Embryonic facial prominence (tissue), 1 donor: ENCODE data around the gene HERC6.
"Not testable (repeated sequence)": the region's sequence is repeated elsewhere in the genome, so short reads cannot be mapped to it uniquely, and the experiment has no call there.

Source experiments
- DNase-seq: peaks from one replicate; pipeline ENCODE4 v3.0.0-alpha.2; 2016; ENCODE audit errors: extremely low spot score

HERC6 gene

GRCh38 chr4:88390128-88390527, 11.5 kb downstream of the HERC6 start:
- DNase-seq: no peak

DNA sequence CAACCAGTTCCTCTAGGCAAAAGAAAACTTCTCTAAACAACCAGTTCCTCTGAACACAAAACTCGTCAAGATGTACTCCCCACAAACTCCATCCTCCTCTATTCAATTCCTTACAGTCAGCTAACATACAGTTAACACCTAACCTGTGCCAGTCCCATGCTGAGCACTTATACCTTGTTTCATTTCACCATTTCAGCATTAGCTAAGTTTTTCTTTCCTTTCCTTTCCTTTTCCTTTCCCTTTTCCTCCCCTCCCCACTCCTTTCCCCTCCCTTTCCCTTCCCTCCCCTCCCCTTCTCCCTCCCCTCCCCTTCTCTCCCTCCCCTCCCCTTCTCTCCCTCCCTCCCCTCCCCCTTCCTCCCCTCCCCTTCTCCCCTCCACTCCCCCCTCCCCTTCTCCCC, 13.1 kb downstream of the HERC6 start:
- DNase-seq: no peak

DNA sequence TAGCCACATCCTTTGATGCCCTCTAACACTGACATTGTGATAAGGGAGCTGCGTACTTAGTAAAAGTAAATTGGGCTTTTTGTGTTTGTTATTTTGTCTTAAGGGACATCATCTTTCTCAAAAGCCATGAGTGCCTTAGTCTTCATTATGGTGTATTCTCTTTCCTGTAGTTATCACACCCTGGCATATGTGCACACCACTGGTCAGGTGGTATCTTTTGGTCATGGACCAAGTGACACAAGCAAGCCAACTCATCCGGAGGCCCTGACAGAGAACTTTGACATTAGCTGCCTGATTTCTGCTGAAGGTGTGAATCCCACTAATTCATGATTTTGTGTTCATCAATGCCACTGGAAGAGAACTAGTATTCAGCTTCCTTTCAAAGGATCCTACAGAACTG, 18.0 kb downstream of the HERC6 start:
- no peak for DNase-seq

GRCh38 chr4:88398381-88398780, 19.7 kb downstream of the HERC6 start:
- DNase-seq: no peak

GRCh38 chr4:88409206-88409605, 30.6 kb downstream of the HERC6 start:
- no peak for DNase-seq

GRCh38 chr4:88409789-88410188, 31.1 kb downstream of the HERC6 start:
- no peak for DNase-seq

- no peak for DNase-seq
Observed at GRCh38 chr4:88411491-88412096, 32.9 kb downstream of the HERC6 start.

DNA sequence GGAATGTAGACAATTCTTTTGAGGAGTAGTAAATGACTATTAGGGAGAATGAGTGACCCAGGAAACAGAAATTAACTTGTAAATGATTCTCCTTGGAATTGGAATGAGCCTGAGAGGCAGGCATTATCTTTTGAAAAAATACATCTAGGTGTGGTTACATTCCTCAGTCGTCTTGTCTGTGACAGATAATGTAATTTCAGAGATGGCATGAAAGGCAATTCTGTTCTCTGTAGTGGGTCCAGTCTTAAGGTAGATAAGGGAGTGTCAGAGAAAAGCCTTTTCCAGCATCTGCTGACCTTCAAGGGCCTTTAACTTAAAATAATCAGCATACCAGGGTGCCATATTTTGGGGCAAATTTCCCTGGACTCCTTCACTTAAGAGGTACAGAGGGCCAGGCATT, 35.1 kb downstream of the HERC6 start:
- DNase-seq: no peak

- DNase-seq: no peak
Observed at GRCh38 chr4:88414755-88415154, 36.1 kb downstream of the HERC6 start.

DNA sequence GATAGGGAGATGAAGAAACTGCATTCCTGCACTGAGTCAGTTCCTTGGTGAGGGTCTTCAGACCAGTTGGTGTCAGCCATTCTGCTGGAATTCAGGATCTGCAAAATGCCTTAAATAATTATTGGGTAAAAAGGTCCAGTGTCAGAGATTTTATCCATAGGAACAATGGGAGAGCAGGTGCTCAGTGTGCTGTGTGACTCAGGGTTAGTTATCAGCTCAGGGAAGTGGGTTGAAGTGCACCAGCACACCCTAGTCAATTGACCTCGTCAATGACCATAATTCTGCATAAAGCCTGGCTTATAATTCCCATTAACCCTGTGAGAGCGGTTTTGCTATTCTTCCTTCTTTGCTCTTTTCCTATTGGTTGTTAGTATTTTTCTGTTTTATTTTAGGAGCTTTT, 37.3 kb downstream of the HERC6 start:
- DNase-seq: no peak

GRCh38 chr4:88418411-88418810, 39.8 kb downstream of the HERC6 start:
- no peak for DNase-seq

GRCh38 chr4:88419874-88420273, 41.2 kb downstream of the HERC6 start:
- DNase-seq: no peak

DNA sequence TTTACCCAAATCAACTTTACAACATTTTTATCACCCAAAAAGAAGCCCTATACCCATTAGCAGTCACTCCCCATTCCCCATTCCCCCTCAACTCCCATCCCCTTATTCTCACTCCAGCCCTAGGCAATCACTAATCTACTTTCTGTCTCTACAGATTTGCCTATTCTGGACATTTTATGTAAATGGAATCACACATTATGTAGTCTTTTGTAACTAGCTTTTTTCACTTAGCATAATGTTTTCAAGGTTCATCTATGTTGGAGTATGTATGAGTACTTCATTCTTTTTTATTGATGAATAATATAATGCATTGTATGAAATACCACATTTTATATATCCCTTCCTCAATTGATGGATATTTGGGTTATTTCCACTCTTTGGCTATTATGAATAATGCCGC, 42.2 kb downstream of the HERC6 start:
- DNase-seq: no peak

- no peak for DNase-seq
Observed at GRCh38 chr4:88422403-88422802, 43.8 kb downstream of the HERC6 start.

DNA sequence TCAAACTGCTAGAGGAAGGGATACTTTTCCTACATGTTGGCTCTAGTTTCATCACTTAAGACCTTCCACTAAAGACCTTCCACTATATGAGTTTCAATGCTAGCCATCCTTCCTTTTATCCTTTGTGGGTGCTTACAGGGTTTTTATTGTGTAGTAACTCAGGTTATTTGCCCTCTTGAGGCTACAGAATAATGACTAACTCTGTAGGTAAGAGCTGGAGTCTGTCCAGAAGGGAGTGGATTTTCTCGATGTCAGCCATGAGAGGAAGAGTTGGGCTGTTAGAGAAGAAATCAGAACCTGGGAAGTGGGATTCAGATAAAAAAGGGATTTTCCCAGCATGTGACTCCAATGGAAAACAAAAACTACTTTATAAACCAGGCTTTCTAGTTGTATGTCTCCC, 50.7 kb downstream of the HERC6 start:
- DNase-seq: no peak

DNA sequence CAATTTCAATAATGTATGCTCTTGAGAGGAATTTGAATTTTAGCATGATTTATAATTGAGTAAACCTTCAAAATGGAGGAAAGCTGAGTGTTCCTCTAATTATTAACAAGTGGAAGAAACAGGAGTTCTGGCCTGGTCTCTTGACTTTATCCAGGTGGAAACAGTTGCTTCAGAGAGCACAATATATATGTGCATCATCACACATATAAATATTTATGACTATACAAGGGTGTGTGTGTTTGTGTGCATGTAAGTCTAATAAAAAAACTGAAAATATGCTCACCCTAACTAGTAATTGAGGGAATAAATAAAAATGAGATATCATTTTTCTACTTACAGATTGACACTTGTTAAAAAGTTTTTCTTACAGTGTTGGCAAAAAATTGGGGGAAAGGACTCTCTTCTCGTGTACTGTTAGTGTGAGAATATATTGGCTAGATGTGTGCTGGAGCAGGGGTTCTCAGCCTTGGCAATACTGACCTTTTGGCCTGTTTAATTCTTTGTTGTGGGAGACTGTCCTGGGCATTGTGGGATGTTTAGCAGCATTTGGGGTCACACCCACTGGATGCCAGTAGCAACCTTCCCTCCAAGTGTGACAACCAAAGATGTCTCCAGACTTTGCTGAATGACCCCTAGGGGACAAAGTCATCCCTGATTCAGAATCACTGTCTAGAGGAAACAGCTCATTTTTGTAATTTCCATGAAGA, 57.5 kb downstream of the HERC6 start:
- no peak for DNase-seq

GRCh38 chr4:88437873-88438272, 59.2 kb downstream of the HERC6 start:
- not testable (repeated sequence) for DNase-seq

DNA sequence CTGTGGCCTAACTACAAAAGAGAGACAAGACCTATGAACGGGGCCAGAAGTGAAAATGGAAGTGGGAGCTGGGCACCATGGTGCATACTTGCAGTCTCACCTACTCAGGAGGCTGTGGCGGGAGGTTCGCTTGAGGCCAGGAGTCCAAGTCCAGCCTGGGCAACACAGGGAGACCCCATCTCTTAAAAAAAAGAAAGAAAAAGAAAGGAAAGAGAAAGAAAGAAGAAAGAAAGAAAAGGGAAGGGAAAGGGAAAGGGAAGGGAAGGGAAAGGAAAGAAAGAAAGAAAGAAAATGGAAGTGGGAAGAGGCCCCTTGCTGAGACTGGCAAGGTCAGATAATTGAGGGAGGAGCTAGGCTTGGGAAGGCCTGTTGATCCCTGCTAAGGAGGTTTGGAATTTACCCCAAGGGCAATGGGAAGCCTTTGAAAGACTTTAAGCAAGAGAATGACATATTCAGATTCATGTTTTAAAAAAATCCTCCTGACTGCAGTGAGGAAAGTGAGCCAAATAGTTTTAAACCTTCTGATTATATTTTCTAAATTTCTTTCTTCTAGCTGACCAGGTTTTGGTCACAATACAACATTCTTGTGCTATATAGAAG, 60.6 kb downstream of the HERC6 start:
- DNase-seq: no peak

DNA sequence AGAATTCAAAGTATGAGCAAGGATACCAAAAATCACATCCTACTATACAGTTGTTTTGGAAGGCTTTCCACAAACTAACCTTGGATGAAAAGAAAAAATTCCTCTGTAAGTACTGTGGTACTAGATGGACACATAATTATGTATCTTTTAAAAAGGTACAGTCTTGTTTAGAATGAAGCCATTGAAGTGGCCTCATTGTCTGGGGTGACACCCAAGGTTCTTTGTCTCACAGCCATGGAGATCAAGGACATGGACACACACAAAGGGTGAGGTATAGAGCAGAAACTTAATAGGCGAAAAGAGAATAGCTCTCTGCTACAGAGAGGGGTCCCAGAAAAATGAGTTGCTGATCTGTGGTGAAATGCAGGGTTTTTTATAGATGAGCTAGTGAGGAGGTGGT, 61.5 kb downstream of the HERC6 start:
- no peak for DNase-seq

- DNase-seq: no peak
Observed at GRCh38 chr4:88441696-88442095, 63.0 kb downstream of the HERC6 start.

DNA sequence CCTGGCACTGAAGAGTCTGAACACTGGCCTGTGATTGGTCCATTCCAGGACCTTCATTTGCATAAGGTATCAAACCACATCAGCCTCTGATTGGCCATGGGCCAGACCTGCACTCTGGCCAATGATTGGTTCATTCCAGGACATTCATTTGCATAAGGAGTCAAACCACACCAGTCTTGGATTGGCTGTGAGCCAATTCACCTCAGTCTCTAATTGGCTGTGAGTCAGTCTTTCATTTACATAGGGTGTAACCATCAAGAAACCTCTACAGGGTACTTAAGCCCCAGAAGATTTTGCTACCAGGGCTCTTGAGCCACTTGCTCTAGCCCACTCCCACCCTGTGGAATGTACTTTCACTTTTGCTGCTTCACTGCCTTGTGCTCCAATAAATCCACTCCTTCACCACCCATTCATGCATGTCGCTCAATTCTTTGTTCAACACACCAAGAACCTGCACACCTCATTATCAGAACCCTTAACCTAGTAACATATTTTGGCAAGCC, 64.1 kb downstream of the HERC6 start:
- no peak for DNase-seq

DNA sequence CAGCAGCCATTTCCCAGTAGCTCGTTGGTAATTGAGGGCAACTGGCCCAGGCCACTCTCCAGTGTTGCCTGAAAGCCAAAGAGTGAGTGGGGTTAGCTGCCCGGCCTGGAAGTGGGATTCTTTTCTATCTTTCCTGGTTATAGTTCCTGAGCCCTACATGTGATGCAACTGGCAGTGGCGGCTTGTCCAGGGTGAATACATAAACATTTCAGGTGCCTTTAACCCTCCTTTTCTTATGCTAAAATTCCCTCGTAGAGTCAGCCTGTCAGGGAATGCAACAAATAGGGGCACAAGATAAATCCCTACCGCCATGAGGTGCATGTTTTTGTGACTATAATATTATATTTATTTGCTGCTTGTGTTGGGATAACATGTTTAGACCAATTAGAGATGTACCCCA, 64.8 kb downstream of the HERC6 start:
- DNase-seq: no peak

DNA sequence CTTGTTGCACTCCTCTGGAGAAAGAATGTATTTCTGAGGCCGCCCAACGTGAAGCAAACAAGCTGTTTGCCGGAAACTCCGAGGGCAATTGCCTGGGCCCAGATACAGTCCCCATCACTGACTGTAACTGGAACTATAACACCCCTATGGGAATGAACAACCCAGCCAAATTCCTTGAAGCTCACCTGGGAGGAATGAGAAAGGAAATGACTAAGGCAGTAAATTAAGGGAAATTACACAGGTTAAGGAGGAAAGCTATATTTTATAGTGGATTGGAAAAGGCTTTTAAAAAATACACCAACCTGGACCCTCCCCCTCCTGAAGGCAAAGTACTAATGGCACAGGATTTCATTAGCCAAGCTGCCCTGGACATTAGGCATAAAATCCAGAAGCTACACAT, 66.6 kb downstream of the HERC6 start:
- DNase-seq: no peak
